ENCODE results near the gene GALNT11.

The GALNT11 gene

GRCh38 chr7:152013230-152013629, 12.2 kb upstream of the GALNT11 start:
- no peak for TF ChIP-seq TAF1 (IDR thresholded peaks at IDR 0.05; ENCODE audit: borderline replicate concordance, insufficient read depth, low read length)
- no peak for TF ChIP-seq POLR2AphosphoS5 (IDR thresholded peaks at IDR 0.05; ENCODE audit: low read depth, low read length)
- no peak for TF ChIP-seq SIN3A (IDR thresholded peaks at IDR 0.05; ENCODE audit: borderline replicate concordance, insufficient read depth, low read length)

DNA sequence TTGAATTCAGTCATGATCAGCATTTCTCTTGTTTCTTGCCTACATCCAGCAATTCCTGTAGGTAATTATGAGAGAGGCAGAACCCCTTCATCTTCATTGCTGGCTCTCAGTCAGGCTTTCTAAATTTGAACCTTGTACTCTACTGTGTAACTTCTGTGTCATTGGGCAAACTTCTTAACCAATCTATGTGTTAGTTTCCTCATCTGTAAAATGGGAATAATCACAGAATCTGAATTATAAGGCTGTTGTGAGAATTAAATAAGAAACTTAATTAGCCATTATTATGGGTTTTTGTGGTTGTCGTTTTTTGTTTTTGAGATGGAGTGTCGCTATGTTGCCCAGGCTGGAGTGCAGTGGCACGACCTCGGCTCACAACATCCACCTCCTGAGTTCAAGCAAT, 11.5 kb upstream of the GALNT11 start:
- no peak for TF ChIP-seq FOXP2 (optimal IDR thresholded peaks at IDR 0.05; ENCODE audit: borderline replicate concordance, extremely low read depth, extremely low read length, insufficient read depth)
- TF ChIP-seq TAF1 (IDR thresholded peaks at IDR 0.05; ENCODE audit: borderline replicate concordance, insufficient read depth, low read length): no peak
- TF ChIP-seq REST (IDR thresholded peaks at IDR 0.05; ENCODE audit: insufficient read depth in 1 of 2, low read depth in 2 of 2, low read length in 2 of 2): no peak
- TF ChIP-seq SIN3A (IDR thresholded peaks at IDR 0.05; ENCODE audit: borderline replicate concordance, insufficient read depth, low read length): no peak
- TF ChIP-seq POLR2AphosphoS5 (IDR thresholded peaks at IDR 0.05; ENCODE audit: low read depth, low read length): no peak

GRCh38 chr7:152014722-152015121, 10.8 kb upstream of the GALNT11 start:
- TF ChIP-seq POLR2AphosphoS5 (IDR thresholded peaks at IDR 0.05; ENCODE audit: low read depth, low read length) (no peak), REST (IDR thresholded peaks at IDR 0.05; ENCODE audit: insufficient read depth in 1 of 2, low read depth in 2 of 2, low read length in 2 of 2) (no peak), SIN3A (IDR thresholded peaks at IDR 0.05; ENCODE audit: borderline replicate concordance, insufficient read depth, low read length) (no peak), FOXP2 (optimal IDR thresholded peaks at IDR 0.05; ENCODE audit: borderline replicate concordance, extremely low read depth, extremely low read length, insufficient read depth) (no peak), TAF1 (IDR thresholded peaks at IDR 0.05; ENCODE audit: borderline replicate concordance, insufficient read depth, low read length) (no peak)

DNA sequence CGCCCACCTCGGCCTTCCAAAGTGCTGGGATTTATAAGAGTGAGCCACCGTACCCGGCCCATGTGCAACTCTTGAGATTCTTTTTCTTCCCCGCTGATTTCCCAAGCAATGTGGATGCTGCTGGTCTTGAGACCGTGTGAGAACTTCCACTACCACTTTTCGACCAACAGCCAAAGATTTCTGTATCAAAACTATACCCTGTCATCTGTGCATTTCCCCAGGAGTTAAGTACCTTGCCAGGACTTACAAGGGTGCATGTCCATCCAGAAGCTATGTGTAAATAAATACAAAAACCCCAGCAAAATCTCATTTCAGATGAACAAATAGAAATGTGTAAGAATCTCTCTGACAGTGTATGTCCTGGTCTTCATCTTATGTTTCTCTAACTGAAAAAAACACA, 9.9 kb upstream of the GALNT11 start:
- no peak for TF ChIP-seq TAF1 (IDR thresholded peaks at IDR 0.05; ENCODE audit: borderline replicate concordance, insufficient read depth, low read length)
- no peak for TF ChIP-seq SIN3A (IDR thresholded peaks at IDR 0.05; ENCODE audit: borderline replicate concordance, insufficient read depth, low read length)
- TF ChIP-seq POLR2AphosphoS5 (IDR thresholded peaks at IDR 0.05; ENCODE audit: low read depth, low read length): no peak
- TF ChIP-seq FOXP2 (optimal IDR thresholded peaks at IDR 0.05; ENCODE audit: borderline replicate concordance, extremely low read depth, extremely low read length, insufficient read depth): no peak
- TF ChIP-seq REST (IDR thresholded peaks at IDR 0.05; ENCODE audit: insufficient read depth in 1 of 2, low read depth in 2 of 2, low read length in 2 of 2): no peak

DNA sequence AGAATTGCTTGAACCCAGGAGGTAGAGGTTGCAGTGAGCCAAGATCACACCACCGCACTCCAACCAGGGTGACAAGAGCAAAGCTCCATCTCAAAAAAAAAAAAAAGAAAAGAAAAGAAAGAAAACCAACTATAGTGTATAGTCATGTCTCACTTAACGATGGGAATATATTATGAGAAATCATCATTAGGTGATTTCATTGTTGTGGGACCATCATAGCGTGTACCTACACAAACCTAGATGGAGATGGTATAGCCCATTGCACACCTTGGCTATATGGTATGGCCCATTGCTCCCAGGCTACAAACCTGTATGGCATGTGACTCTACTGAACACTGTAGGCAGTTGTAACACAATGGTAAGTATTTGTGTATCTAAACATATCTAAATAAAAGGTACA, 8.5 kb upstream of the GALNT11 start:
- TF ChIP-seq TAF1 (IDR thresholded peaks at IDR 0.05; ENCODE audit: borderline replicate concordance, insufficient read depth, low read length) (no peak), POLR2AphosphoS5 (IDR thresholded peaks at IDR 0.05; ENCODE audit: low read depth, low read length) (no peak), FOXP2 (optimal IDR thresholded peaks at IDR 0.05; ENCODE audit: borderline replicate concordance, extremely low read depth, extremely low read length, insufficient read depth) (no peak), REST (IDR thresholded peaks at IDR 0.05; ENCODE audit: insufficient read depth in 1 of 2, low read depth in 2 of 2, low read length in 2 of 2) (no peak), SIN3A (IDR thresholded peaks at IDR 0.05; ENCODE audit: borderline replicate concordance, insufficient read depth, low read length) (no peak)

All from PFSK-1 (cell line).